Gastroesophageal sphincter (tissue), 3 donors: Measurements from ENCODE around the gene RASGRP3.

Experiments
- POLR2A ChIP-seq, 2 donors: fragments of 450-650 bp; IDR thresholded peaks; one replicate each; pipeline ENCODE4 v1.6.1; 2017; ENCODE audit warnings: antibody characterized with exemption in 2 of 2, mild to moderate bottlenecking in 2 of 2, moderate library complexity in 1 of 2
- TF ChIP-seq, protein P1 (sequence below), 4 experiments: fragments of 200-600 bp in 2 of 4; fragments of 450-650 bp in 2 of 4; sonication (generic) in 1 of 4; IDR thresholded peaks; one replicate each; pipeline ENCODE4 v1.5.1; 2017 to 2019; ENCODE audit warnings: antibody characterized with exemption in 4 of 4, mild to moderate bottlenecking in 2 of 4, moderate library complexity in 2 of 4

GRCh38 chr2:33488715-33489540 is 12.5 kb downstream of the RASGRP3 start:
- TF ChIP-seq, protein P1, sequence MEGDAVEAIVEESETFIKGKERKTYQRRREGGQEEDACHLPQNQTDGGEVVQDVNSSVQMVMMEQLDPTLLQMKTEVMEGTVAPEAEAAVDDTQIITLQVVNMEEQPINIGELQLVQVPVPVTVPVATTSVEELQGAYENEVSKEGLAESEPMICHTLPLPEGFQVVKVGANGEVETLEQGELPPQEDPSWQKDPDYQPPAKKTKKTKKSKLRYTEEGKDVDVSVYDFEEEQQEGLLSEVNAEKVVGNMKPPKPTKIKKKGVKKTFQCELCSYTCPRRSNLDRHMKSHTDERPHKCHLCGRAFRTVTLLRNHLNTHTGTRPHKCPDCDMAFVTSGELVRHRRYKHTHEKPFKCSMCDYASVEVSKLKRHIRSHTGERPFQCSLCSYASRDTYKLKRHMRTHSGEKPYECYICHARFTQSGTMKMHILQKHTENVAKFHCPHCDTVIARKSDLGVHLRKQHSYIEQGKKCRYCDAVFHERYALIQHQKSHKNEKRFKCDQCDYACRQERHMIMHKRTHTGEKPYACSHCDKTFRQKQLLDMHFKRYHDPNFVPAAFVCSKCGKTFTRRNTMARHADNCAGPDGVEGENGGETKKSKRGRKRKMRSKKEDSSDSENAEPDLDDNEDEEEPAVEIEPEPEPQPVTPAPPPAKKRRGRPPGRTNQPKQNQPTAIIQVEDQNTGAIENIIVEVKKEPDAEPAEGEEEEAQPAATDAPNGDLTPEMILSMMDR (IDR thresholded peaks at IDR 0.05), result no peak
- no peak for TF ChIP-seq POLR2A (IDR thresholded peaks at IDR 0.05)
